GM10266 (cell line): Measurements from ENCODE around the gene NFASC.
A peak's percentile ranks its signal among the peaks of the same experiment; 100 is the strongest.

Experiments used
- DNase-seq: peaks from one replicate; pipeline ENCODE4 v3.0.0; 2012; ENCODE audit errors: extremely low spot score
- TF ChIP-seq, protein P1 (sequence below): IDR thresholded peaks from 2 replicates; pipeline ENCODE4 v1.5.1; 2012; ENCODE audit warnings: mild to moderate bottlenecking, low read depth; ENCODE audit not compliant: control insufficient read depth, insufficient read depth; ENCODE audit errors: missing control alignments

NFASC gene

DNA sequence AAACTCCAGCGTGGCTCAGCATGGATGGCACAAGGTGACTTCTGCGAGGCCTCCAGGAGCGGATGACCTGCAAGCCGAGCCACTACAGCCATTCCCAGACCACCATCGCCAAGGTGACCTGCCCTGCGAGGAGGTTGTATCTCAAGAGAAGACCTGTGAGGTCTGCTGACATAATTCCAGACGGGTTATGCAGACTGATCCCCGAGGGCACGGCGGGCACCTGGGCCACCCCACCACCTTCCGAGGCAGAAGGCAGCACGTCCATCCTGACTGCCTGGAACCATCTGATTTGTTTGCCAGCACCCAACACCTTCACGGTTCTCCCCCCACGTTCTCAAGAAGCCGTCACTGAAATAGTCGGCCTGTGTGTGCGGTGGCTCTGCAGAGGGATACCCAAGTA, 115.5 kb downstream of the NFASC start:
- TF ChIP-seq, protein P1, sequence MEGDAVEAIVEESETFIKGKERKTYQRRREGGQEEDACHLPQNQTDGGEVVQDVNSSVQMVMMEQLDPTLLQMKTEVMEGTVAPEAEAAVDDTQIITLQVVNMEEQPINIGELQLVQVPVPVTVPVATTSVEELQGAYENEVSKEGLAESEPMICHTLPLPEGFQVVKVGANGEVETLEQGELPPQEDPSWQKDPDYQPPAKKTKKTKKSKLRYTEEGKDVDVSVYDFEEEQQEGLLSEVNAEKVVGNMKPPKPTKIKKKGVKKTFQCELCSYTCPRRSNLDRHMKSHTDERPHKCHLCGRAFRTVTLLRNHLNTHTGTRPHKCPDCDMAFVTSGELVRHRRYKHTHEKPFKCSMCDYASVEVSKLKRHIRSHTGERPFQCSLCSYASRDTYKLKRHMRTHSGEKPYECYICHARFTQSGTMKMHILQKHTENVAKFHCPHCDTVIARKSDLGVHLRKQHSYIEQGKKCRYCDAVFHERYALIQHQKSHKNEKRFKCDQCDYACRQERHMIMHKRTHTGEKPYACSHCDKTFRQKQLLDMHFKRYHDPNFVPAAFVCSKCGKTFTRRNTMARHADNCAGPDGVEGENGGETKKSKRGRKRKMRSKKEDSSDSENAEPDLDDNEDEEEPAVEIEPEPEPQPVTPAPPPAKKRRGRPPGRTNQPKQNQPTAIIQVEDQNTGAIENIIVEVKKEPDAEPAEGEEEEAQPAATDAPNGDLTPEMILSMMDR = no peak
- DNase-seq = no peak

- TF ChIP-seq, protein P1 = no peak
These were observed 117.0 kb downstream of the NFASC start for GRCh38 chr1:204987689-204988088.

GRCh38 chr1:204988196-204988595, 117.5 kb downstream of the NFASC start:
- DNase-seq = no peak

More at GRCh38 chr1:204987689-204988088, 117.0 kb downstream of the NFASC start:
- DNase-seq = no peak

GRCh38 chr1:204989266-204990058, 118.8 kb downstream of the NFASC start:
- peak; percentile 85 for DNase-seq
- TF ChIP-seq, protein P1 = peak; percentile 93

More at GRCh38 chr1:204988196-204988595, 117.5 kb downstream of the NFASC start:
- TF ChIP-seq, protein P1 = no peak

- DNase-seq = no peak
- TF ChIP-seq, protein P1 = no peak
These were observed 119.5 kb downstream of the NFASC start for GRCh38 chr1:204990059-204990664.

DNA sequence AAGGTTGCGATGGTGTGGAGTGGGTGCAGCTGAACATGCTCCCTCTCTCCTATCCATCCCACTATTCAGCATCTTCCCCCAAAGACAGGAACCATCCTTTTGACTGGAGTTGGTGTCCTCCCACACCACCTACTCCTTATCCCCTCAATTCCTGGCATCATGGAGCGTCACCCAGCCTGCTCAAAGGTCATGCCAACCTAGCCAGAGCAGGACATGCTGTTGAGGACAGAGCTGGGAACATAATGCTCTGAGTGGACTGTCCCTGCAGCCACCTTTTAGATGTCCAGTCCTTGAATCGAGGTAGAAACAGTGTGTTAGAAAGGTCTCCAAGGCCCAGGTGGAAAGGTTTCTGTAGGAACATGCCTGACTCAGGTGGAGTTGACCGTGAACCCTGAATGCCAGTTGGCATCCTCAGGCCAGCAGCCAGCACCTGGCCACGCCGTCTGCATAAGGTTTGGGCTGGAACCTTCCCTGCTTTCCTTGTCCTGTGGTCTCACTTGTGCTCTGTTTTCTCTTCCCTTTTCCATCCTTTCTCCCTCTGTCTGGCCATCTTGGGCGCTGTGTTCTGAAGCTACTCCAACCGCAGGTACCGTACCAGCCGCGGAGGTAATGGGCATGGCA, 120.2 kb downstream of the NFASC start:
- DNase-seq = no peak
- TF ChIP-seq, protein P1 = no peak
